Skeletal muscle cell (primary cell): Measurements from ENCODE around the gene HSF2BP.
"Not testable (repeated sequence)": the region's sequence is repeated elsewhere in the genome, so short reads cannot be mapped to it uniquely, and the experiment has no call there.

Source experiments
- DNase-seq: peaks from one replicate; pipeline ENCODE4 v3.0.0-alpha.2; 2010; ENCODE audit warnings: low read depth
- H3K4me3 ChIP-seq: 2 replicates; pipeline ENCODE4 v1.5.1; 2011; ENCODE audit warnings: low read depth, mild to moderate bottlenecking, control low read depth, low read length, moderate library complexity

HSF2BP gene

DNA sequence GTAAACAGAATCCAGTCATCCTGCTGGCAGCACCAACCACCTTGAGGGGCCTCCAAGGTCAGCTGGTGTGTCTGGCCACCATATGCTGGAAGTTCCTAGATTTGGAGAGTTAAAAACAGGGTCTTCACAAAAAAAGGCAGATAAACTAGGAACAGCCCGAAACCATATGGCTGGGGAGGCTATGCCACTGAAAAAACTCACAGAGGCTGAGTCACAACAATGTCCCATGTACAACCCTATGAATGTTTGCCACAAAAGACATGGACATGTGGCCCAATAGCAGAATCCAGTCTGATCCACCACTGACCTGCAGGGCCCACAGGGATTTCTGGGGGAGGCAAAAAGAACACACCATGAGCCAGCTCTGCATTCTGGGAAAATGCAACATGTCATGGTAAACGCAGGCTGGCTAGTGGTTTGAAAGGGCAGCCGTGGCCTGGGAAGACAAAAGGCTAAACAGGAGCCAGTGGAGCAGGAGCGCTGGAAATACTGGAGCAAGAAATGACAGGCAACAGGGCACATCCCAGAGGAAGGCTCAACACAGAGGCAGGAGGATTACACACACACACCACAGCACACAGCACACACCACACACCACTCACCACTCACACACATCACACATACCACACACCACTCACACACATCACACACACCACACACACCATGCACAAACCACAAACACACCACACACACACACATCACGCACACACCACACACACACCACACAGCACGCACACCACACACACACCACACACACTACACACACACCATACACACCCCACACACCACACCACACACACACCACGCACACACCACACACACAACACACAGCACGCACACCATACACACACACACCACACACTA lies 55.4 kb downstream of the HSF2BP start:
- peak; percentile 90 for DNase-seq
- H3K4me3 ChIP-seq, result no peak overlapping the region

DNA sequence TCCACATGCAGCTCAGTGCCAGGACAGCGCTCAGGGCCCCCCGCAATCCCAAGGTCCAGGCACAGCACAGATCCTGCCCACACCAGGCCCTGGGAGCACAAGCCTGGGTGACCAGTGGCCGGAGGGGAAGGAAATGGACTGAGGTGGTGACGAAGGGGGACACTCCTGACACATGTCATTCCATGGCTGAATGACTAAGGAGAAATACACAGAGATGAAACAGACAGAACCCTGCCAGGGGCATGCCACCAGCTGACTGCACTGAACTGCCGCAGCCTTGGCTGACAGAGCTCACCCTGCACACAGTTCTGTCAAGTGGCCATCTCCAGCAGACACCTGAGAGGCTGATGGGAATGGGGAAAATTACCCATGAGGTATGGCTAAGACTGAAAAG lies 56.1 kb downstream of the HSF2BP start:
- H3K4me3 ChIP-seq, result no peak overlapping the region
- DNase-seq, result no peak

DNA sequence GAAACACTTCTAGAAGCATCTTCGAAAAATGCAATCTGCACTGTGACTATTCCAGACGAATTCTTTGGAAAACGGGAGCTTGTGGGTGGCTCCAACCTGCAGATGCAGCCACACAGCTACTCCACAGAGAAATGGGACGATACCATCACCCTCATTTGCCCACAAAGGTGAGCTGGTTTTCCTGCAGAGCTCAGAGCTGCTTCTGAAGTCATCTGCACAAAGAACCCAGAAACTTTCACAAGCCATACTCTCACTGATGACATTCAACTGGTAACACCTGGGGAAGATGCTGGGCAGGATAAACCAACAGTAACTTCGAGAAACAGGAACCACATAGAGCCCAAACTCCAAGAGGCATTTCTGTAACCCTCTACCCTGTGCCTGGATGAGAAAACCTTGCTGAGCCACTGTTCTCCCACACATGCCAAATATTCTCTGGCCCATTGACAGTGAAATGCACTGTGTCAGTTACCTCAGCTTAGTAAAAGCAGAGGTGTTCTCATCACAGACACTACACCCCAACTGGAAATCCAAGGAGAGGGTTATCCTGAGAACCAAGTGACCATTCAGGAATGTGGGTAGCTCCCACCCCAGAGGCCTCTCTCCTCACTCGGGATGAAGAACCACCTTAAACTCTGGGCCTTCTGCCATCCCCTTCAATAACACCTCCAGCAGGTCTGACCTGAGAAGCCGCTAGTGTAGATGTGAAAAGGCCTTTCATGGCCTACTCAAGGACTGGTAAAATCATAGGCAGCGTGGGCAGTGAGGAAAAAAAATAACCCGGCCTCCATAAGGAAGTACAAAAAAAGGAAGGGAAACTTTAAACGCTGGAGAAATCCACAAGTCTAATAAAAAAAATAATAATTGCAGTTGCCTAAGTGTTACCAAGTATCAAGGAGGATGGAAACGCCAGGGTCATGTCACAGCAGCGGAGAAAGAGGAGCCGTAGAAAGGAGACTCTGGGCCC lies 56.7 kb downstream of the HSF2BP start:
- DNase-seq, result no peak
- H3K4me3 ChIP-seq, result no peak overlapping the region

DNA sequence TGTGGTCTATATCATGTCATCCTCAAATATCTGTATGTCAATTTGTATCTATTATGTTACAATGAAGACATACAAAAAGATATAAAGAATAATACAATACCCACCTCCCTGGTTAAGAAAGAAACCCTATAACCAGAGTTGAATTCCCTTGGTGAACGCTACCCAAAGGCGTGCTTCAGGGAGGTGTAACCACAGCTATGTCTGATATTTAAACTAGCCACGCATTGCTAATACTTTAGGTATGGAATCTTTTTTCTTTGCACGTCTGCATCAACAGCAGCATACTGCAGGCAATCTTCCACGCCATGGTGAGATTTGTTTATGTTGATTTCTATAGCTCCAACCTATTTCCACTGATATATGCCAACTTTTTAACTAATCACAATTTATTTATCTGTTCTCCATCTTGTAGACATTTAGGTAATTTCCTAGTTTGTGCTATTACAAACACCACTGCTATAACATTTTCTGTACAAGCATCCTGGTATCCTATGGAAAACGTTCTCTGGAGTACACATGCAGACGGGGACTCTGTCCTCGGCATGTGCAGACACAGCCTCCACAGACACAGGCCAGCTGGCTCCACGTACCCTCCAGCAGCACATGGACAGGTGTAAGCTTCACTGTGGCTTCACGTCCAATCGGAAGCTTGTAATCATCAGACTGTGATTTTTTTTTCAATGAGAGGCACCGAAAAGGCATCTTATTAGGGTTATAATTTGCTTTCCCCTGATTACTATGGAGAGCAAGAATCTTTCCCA lies 58.5 kb downstream of the HSF2BP start:
- DNase-seq, result peak; percentile 90
- H3K4me3 ChIP-seq, result no peak overlapping the region

- no peak for DNase-seq
- H3K4me3 ChIP-seq, result no peak overlapping the region
Measured at GRCh38 chr21:43599728-43600127, 59.6 kb downstream of the HSF2BP start.

- DNase-seq, result no peak
Measured at GRCh38 chr21:43598416-43599120, 60.7 kb downstream of the HSF2BP start.

DNA sequence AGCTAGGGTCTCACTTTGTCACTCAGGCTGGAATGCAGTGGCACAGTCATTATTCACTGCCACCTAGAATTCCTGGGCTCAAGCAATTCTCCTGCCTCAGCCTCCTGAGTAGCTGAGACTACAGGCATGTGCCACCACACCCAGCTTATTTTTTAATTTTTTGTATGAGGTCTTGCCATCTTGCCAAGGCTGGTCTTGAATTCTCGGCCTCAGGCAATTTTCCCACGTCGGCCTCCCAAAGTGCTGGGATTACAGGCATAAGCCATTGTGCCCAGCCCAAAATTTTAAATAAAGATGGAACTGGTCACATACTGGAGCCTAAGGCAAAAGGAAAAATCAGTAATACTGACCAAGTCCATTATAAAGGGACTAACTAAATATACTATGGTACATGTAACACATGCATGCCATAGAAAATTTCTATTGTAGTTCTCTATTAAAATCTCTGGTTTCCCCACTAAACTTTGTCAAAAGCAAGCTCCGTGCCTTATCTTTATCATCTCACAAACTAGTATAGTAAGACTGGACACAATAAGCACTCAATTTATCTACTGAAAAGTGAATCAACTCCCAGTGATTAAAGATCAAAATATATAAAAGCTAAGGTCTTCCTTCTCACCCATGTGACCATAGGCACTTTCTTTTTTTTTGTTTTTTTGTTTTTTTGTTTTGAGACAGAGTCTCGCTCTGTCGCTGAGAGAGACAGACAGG lies 61.6 kb downstream of the HSF2BP start:
- no peak overlapping the region for H3K4me3 ChIP-seq
- no peak for DNase-seq

More at GRCh38 chr21:43598416-43599120, 60.7 kb downstream of the HSF2BP start:
- H3K4me3 ChIP-seq, result no peak overlapping the region

GRCh38 chr21:43597052-43597451 lies 62.2 kb downstream of the HSF2BP start:
- H3K4me3 ChIP-seq, result no peak overlapping the region
- no peak for DNase-seq

DNA sequence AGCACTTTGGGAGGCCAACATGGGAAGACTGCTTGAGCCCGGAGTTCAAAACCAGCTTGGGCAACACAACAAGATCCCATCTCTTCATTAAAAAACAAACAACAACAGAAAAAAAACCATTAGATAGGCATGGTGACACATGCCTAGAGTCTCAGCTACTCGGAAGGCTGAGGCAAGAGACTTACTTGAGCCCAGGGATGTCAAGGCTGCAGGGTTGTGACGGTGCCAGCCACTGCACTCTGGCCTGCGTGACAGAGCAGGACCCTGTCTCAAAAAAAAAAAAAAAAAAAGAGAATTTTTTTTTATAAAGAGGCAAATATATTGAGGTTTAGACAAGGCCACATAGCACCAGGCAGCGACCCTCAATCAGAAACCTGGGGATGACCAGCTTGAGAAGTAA lies 62.7 kb downstream of the HSF2BP start:
- no peak for DNase-seq
- H3K4me3 ChIP-seq, result no peak overlapping the region

DNA sequence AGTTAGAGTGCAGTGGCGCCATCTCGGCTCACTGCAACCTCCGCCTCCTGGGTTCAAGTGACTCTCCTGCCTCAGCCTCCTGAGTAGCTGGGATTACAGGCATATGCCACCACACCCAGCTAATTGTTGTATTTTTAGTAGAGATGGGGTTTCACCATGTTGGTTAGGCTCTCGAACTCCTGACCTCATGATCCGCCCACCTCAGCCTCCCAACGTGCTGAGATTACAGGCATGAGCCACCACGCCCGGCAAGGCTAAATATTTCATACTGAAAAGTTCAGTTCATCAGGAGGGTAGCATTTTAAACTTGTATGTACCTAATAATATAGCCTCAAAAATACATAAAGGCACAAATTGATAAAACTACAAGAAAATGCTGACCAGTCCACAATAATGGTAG lies 63.5 kb downstream of the HSF2BP start:
- H3K4me3 ChIP-seq, DNase-seq: not testable (repeated sequence)

GRCh38 chr21:43593078-43593477 lies 66.2 kb downstream of the HSF2BP start:
- no peak for DNase-seq
- H3K4me3 ChIP-seq, result no peak overlapping the region

- H3K4me3 ChIP-seq, result no peak overlapping the region
- DNase-seq, result no peak
Measured at GRCh38 chr21:43591571-43591970, 67.7 kb downstream of the HSF2BP start.

- H3K4me3 ChIP-seq, result no peak overlapping the region
- no peak for DNase-seq
Measured at GRCh38 chr21:43590194-43590593, 69.1 kb downstream of the HSF2BP start.

GRCh38 chr21:43588957-43589356 lies 70.3 kb downstream of the HSF2BP start:
- no peak for DNase-seq
- no peak overlapping the region for H3K4me3 ChIP-seq

DNA sequence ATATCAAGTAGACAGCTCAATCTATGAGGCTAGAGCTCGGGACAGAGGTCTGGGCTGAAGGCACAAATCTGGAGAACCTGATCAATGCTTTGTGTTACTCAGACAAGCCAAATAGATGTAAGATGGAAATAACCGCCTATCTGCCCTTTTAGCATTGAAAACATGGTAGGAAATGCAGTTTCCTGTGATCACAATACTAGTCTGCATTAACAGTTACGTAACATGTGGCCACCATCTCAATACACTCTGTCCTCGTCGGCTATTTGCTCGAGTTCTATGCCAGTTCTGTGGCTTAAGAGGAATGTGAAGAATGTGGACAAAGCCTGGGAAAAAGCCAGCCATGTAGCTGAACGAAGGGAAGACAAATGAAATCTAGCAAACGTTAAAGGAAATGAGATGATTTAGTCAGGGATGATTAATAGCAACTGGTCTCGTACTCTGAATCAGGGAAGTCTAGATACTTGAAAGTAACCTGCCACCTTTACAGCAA lies 73.3 kb downstream of the HSF2BP start:
- DNase-seq, result peak; percentile 99
- no peak overlapping the region for H3K4me3 ChIP-seq

- no peak for DNase-seq
Measured at GRCh38 chr21:43585514-43585913, 73.8 kb downstream of the HSF2BP start.

GRCh38 chr21:43581453-43581852 lies 77.8 kb downstream of the HSF2BP start:
- no peak overlapping the region for H3K4me3 ChIP-seq
- no peak for DNase-seq

More at GRCh38 chr21:43585514-43585913, 73.8 kb downstream of the HSF2BP start:
- H3K4me3 ChIP-seq, result no peak overlapping the region

DNA sequence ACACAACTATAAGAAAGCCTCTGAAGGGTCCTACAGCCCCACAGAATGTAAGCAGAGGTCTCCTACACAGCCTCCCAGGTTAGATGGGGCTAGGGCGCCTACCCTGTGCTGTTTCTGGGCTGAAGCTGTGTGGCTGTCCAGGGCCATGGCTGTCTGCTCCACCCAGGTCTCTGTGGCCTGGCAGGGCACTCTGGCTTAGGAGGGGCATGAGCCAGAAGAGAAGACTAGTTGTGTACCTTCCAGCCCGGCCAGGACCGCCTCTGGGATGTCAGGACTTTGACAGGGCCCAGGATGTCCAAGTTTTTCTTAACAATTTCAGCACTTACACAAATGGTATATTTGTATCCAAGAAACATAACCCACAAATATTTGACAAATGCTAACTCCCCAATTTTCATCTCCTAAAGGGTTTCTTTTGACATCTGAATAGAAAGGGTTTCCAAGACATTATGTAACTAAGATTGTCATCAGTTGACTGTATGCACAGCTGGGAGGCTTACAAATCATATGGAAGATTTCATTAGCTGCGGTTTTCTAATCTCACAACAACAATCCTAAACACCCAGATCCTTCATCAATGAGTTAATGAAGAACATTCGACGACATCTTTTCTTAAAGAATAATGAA lies 80.5 kb downstream of the HSF2BP start:
- DNase-seq, result no peak
- H3K4me3 ChIP-seq, result no peak overlapping the region
